Measurements from ENCODE around the gene CPNE6.

Gene CPNE6

DNA sequence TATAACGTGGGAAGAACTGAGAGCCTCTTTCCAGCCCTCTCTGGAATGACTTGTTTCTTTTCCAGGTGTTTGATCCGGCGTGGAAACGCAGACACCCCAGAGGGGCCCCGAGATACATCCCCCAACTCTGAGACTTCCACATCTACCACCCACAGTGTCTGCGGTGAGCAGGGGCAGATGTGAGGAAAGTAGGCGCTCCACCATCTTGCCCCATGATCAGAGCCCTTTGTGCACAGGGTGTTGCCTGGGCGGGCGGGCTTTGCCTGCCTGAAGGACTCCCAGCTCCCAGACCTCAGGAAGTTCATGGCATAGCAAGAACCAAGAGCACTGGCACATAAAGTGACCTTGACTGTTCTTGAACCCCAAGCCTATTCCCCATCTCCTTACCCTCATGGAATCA lies 16.7 kb upstream of the CPNE6 start:
- no peak for DNase-seq (ENCODE audit: low read depth)

DNA sequence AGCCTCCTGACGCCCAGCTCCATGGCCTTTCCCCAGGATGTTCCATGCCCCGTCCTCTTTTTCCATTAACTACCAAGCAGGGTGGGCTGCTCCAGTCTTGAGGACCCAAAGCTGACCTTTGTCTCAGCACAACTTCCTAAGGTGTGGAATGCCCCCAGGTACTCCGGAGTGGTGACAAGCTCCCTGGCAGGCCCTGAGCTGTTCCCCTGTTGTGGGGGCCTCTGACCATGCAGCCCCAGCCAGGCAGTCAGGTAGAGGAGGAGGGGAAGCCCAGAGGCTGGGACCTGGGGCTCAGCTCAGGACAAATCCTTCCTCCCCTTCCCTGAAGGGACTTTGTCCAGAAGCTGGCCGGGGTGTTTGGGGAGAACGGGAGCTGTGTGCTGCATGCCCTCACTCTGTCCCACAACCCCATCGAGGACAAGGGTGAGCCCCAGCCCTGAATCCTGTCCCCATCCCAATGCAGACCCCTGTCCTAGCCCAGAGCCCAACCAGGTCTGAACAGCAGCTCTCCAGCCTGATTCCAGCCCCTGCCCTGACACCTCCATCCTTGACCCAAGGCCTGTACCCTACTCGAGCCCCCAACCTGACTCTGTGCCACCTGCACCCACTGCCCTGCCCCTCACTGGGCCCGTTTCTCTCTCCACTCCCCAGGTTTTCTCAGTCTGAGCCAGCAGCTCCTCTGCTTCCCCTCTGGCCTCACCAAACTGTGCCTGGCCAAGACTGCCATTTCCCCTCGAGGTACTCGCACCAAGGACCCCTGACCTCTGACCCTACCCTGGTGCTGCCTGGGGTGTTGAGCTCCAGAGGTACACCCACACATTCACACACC lies 15.2 kb upstream of the CPNE6 start:
- no peak for DNase-seq (ENCODE audit: low read depth)

DNA sequence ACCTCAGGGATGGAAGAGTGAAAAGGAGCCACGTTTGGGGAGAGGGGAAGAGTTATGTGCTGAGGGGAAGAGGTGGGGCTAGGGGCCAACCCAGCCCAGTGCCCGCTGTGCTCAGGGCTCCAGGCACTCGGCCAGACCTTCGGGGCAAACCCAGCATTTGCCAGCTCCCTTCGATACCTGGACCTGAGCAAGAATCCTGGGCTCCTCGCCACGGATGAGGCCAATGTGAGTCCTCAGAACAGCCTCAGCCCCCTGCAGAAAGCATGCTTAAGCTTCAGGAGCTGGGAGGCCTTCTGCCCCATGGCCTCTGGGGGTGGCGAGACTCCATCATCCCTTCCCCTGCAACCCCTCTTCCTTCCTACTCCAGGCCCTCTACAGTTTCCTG lies 14.6 kb upstream of the CPNE6 start:
- DNase-seq (ENCODE audit: low read depth) = no peak

GRCh38 chr14:24057271-24057670 lies 14.1 kb upstream of the CPNE6 start:
- no peak for DNase-seq (ENCODE audit: low read depth)

- no peak for DNase-seq (ENCODE audit: low read depth)
Measured at GRCh38 chr14:24057867-24058259, 13.5 kb upstream of the CPNE6 start.

- DNase-seq (ENCODE audit: low read depth) = no peak
Measured at GRCh38 chr14:24058260-24058950, 13.0 kb upstream of the CPNE6 start.

GRCh38 chr14:24058951-24059475 lies 12.3 kb upstream of the CPNE6 start:
- no peak for DNase-seq (ENCODE audit: low read depth)

GRCh38 chr14:24059841-24060388 lies 11.4 kb upstream of the CPNE6 start:
- no peak for DNase-seq (ENCODE audit: low read depth)

- no peak for DNase-seq (ENCODE audit: low read depth)
Measured at GRCh38 chr14:24060443-24060842, 10.9 kb upstream of the CPNE6 start.

- no peak for DNase-seq (ENCODE audit: low read depth)
Measured at GRCh38 chr14:24060984-24061913, 10.1 kb upstream of the CPNE6 start.

DNA sequence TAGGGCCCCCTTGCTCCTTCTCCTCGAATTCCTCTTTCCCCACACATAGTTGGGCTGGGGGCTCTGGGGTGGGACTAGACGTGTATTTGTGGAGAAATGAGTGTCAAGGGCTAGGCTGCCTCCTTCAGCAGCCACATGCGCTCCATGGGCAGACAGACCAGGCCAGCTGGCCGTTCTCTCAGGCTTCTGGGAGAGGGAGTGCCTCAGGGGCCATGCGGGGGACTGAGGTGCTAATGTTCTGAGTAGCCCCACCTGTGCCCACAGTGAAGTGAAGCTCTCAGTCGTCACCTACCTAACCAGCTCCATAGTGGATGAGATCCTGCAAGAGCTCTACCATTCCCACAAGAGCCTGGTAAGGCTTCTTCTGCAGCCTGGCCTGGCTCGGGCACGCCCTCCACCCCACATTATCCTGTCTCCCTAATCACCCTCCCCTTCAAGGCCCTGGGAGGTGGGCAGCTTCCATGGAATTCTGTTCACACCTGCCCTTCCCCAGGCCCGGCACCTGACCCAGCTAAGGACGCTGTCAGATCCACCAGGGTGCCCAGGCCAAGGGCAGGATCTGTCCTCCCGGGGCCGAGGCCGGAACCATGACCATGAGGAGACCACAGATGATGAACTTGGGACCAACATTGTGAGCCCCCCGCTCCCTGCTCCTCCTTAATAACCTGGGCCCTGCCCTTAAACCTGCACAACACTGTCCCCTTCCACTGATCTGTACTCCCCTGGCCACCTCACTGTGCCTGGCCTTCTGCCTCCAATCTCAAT lies 9.0 kb upstream of the CPNE6 start:
- DNase-seq (ENCODE audit: low read depth) = no peak

DNA sequence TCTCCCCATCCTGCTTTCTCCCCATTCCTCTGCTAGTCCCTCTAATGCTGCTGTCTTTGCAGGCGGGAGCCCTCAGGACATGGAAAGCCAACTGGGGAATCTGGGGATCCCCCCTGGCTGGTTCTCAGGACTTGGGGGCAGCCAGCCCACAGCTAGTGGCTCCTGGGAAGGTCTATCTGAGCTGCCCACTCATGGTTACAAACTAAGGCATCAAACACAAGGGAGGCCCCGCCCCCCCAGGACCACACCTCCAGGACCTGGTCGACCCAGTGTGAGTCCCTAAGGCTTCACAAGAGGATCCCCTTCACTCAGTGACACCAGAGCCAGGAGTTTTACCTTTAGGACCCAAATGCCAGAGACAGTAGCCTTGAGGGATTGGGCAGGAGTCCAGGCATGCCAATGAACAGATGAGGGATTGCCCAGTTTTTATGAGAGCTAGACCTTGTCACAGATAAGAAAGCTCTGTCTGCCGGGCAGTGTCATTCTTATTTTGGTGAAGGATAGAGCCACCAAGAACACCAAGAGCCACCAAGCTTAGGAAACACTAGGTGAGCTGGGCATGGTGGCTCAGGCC lies 8.0 kb upstream of the CPNE6 start:
- DNase-seq (ENCODE audit: low read depth) = no peak

- DNase-seq (ENCODE audit: low read depth) = no peak
Measured at GRCh38 chr14:24064091-24064795, 7.1 kb upstream of the CPNE6 start.

GRCh38 chr14:24064856-24065255 lies 6.5 kb upstream of the CPNE6 start:
- no peak for DNase-seq (ENCODE audit: low read depth)

DNA sequence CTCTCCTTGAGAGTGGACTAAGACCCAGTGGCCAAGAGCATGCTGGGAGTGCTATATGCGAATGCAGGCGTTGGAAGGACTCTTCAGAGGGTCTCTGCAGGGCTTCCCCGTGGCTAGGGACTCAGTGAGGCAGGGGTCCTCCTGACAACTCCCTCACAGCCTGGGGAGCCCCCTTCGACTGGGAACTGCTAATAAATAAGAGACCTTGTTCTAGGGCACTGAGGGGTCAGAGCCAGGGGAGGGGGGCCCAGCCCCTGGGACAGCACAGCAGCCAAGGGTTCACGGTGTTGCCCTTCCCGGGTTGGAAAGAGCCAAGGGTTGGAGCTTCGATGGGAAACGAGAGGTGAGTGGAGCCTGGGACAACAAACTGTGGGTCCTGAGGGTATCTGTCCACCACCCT lies 6.0 kb upstream of the CPNE6 start:
- no peak for DNase-seq (ENCODE audit: low read depth)

DNA sequence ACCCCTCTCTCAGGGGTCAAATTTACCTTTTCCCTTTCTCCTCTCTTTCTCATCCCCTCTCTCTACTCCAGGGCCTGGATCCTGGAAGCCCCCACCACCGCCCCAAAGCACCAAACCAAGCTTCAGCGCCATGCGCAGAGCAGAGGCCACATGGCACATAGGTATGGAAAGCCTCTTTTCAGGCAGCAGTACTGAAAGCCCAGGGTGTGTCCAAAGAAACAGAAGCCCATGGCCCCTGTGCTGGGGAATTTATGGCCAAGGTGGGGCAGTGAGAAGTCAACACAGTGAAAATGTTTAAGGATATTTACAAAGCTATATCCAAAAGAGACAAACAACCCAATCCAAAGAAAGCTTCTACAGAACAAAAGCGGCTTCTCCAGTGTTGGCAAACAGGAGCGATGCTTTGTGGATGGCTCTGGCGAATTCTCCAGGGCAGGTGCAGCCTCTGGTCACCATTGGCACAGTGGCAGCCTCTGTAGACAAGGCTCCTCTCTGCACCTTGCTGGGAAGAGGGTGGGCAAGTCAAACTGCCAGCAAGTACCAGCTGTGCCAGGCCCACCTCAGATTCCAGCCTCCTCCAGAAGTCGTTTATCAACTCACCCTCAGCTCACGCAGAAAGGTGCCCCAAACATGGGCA lies 4.7 kb upstream of the CPNE6 start:
- DNase-seq (ENCODE audit: low read depth) = no peak

DNA sequence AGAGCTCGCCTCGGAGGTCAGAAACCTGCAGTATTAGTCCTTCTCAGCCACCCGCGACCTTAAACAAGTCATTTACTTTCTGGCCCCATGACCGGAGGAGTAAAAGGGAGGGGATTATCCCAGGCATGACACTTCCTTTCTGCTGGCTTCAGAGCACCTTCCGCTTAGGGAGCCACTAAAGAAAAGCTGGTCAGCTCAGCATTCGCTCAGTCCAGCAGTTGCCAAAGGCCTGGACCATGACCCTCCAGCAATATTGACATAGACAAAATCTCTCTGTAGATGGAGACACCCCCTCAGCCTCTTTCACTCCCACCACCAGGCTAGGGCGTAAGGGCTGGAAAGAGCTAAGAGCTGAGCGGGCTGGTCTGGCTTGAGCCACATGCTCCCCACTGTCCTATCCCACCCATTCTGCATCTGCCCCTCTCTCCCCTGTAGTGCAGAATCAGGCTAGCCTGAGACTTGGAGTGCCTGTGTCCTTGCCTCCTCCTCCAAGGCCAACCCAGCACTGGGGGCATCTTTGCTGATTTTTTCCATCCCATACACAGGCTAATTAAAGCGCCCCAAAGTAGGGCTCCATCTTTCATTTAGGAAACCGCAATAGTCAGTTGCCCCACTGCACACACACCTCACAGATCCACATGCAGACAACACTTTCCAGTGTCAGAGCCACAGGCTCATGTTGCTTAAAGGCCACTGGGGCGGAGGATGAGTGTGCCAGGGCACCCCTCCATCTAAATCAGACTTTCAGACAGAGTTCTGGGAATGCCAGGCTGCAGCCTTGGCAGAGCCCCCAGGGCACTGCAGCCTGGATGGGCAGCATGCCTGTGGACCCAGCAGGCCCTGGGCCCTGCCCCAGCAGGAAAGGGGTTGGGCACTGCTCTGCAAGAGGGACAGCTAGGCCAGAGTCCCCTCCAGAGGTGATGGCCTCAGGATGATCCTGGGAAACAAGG lies 4.0 kb upstream of the CPNE6 start:
- DNase-seq (ENCODE audit: low read depth) = no peak

DNA sequence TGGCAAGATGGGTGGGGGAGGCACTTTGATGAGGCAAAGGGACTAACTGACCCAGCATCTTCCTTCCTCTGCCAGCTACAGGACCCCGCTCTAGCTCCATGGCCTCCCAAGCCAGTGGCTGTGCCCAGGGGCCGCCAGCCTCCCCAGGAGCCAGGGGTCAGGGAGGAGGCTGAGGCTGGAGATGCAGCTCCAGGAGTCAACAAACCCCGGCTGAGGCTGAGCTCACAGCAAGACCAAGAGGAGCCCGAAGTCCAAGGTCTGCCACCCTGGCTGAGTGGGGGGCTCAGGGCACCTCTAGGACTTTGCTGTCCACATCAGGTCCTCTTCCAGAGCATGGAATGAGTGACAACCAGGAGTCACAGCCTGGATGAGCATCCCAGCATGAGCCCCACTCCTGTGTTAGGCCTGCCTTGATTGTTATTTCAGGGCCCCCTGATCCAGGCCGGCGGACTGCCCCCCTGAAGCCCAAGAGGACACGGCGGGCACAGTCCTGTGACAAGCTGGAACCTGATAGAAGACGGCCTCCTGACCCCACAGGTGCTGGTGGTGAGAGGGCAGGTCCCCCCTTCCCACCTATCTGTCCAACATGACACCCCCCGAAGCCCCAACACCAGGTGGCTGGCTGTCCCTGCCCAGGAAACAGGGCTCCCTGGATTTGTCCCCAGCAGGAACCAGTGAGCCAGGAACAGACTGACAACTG lies 2.5 kb upstream of the CPNE6 start:
- no peak for DNase-seq (ENCODE audit: low read depth)

Data from stimulated activated CD8-positive, alpha-beta memory T cell treated with anti-CD3 and anti-CD28 coated beads, Interleukin-12 subunit alpha, Interleukin-12 subunit beta, amount 100 ng/mL, for 4 hours (primary cell).